ENCODE results near the gene CD274. TPM values are rescaled to one million over a fixed set of nuclear protein-coding genes. Genes with fewer than 3 reads are reported as not detected.
"Not testable (repeated sequence)": the region's sequence is repeated elsewhere in the genome, so short reads cannot be mapped to it uniquely, and the experiment has no call there.

The CD274 gene
- total RNA-seq, 1 experiment from 2014 or later: 0.62 TPM

- no peaks in the 10 kb centered on the region for H3K27me3 ChIP-seq (replicated peaks; ENCODE audit: insufficient read depth, low read depth, low read length, poor library complexity)
- CTCF ChIA-PET: no interaction called here
- no peaks in the 10 kb centered on the region for H3K36me3 ChIP-seq (ENCODE audit: insufficient read depth, low read length, poor library complexity, severe bottlenecking)
- H3K4me1 ChIP-seq (ENCODE audit: insufficient read depth, low read length, poor library complexity, severe bottlenecking): no peaks in the 10 kb centered on the region
- no peaks in the 10 kb centered on the region for H3K9me3 ChIP-seq (ENCODE audit: low read depth, low read length, poor library complexity, severe bottlenecking)
- H3K4me3 ChIP-seq (ENCODE audit: low read depth, low read length, poor library complexity, severe bottlenecking): no peak overlapping the region
- BruUV-seq (replicated peaks): no TSS peak
- intact Hi-C loops (cut with micrococcal nuclease; ENCODE audit: unreplicated experiment): loop anchor here (5.0 to 10.0 kb wide), 3 partner anchors 435 to 1048 kb away; no protein-coding TSS in a partner anchor
- TF ChIP-seq CTCF (conservative IDR thresholded peaks at IDR 0.05; ENCODE audit: low read depth, low read length) (no peak), EZH2 (IDR thresholded peaks at IDR 0.05; ENCODE audit: borderline replicate concordance, low read depth, low read length, poor library complexity, severe bottlenecking) (no peak)
- POLR2A ChIA-PET (ENCODE audit: low non-redundant PET): no interaction called here
- no peak overlapping the region for H3K27ac ChIP-seq (ENCODE audit: low read depth, low read length, poor library complexity, severe bottlenecking)
- DNase-seq (ENCODE audit: low spot score): no peak
Observed at GRCh38 chr9:5429873-5430564, 20.3 kb upstream of the CD274 start.

GRCh38 chr9:5430912-5431311, 19.4 kb upstream of the CD274 start:
- Histone ChIP-seq H3K36me3 (ENCODE audit: insufficient read depth, low read length, poor library complexity, severe bottlenecking) (peaks cover 3% of the 10 kb centered on the region), H3K27ac (ENCODE audit: low read depth, low read length, poor library complexity, severe bottlenecking) (no peak overlapping the region), H3K9me3 (ENCODE audit: low read depth, low read length, poor library complexity, severe bottlenecking) (no peaks in the 10 kb centered on the region), H3K4me3 (ENCODE audit: low read depth, low read length, poor library complexity, severe bottlenecking) (no peak overlapping the region), H3K4me1 (ENCODE audit: insufficient read depth, low read length, poor library complexity, severe bottlenecking) (no peaks in the 10 kb centered on the region), H3K27me3 (replicated peaks; ENCODE audit: insufficient read depth, low read depth, low read length, poor library complexity) (no peaks in the 10 kb centered on the region)
- DNase-seq (ENCODE audit: low spot score): no peak
- intact Hi-C loops (cut with micrococcal nuclease; ENCODE audit: unreplicated experiment): no loop called here
- TF ChIP-seq CTCF (conservative IDR thresholded peaks at IDR 0.05; ENCODE audit: low read depth, low read length) (no peak), EZH2 (IDR thresholded peaks at IDR 0.05; ENCODE audit: borderline replicate concordance, low read depth, low read length, poor library complexity, severe bottlenecking) (no peak)
- TSS peak; percentile 7 for BruUV-seq (replicated peaks)
- ChIA-PET POLR2A (ENCODE audit: low non-redundant PET) (no interaction called here), CTCF (no interaction called here)

GRCh38 chr9:5432890-5433289, 17.5 kb upstream of the CD274 start:
- BruUV-seq (replicated peaks); H3K36me3 ChIP-seq (ENCODE audit: insufficient read depth, low read length, poor library complexity, severe bottlenecking); H3K4me3 ChIP-seq (ENCODE audit: low read depth, low read length, poor library complexity, severe bottlenecking); DNase-seq (ENCODE audit: low spot score); CTCF ChIA-PET; H3K27me3 ChIP-seq (replicated peaks; ENCODE audit: insufficient read depth, low read depth, low read length, poor library complexity); intact Hi-C loops (cut with micrococcal nuclease; ENCODE audit: unreplicated experiment); POLR2A ChIA-PET (ENCODE audit: low non-redundant PET); H3K27ac ChIP-seq (ENCODE audit: low read depth, low read length, poor library complexity, severe bottlenecking); H3K4me1 ChIP-seq (ENCODE audit: insufficient read depth, low read length, poor library complexity, severe bottlenecking); H3K9me3 ChIP-seq (ENCODE audit: low read depth, low read length, poor library complexity, severe bottlenecking): not testable (repeated sequence)

- H3K27ac ChIP-seq (ENCODE audit: low read depth, low read length, poor library complexity, severe bottlenecking); H3K9me3 ChIP-seq (ENCODE audit: low read depth, low read length, poor library complexity, severe bottlenecking); H3K4me3 ChIP-seq (ENCODE audit: low read depth, low read length, poor library complexity, severe bottlenecking); DNase-seq (ENCODE audit: low spot score); H3K4me1 ChIP-seq (ENCODE audit: insufficient read depth, low read length, poor library complexity, severe bottlenecking); BruUV-seq (replicated peaks); H3K27me3 ChIP-seq (replicated peaks; ENCODE audit: insufficient read depth, low read depth, low read length, poor library complexity); CTCF ChIA-PET; POLR2A ChIA-PET (ENCODE audit: low non-redundant PET); intact Hi-C loops (cut with micrococcal nuclease; ENCODE audit: unreplicated experiment); H3K36me3 ChIP-seq (ENCODE audit: insufficient read depth, low read length, poor library complexity, severe bottlenecking): not testable (repeated sequence)
Observed at GRCh38 chr9:5433328-5433727, 17.0 kb upstream of the CD274 start.

- DNase-seq (ENCODE audit: low spot score); BruUV-seq (replicated peaks); POLR2A ChIA-PET (ENCODE audit: low non-redundant PET); CTCF ChIA-PET; H3K9me3 ChIP-seq (ENCODE audit: low read depth, low read length, poor library complexity, severe bottlenecking); H3K27ac ChIP-seq (ENCODE audit: low read depth, low read length, poor library complexity, severe bottlenecking); intact Hi-C loops (cut with micrococcal nuclease; ENCODE audit: unreplicated experiment); H3K36me3 ChIP-seq (ENCODE audit: insufficient read depth, low read length, poor library complexity, severe bottlenecking); H3K4me3 ChIP-seq (ENCODE audit: low read depth, low read length, poor library complexity, severe bottlenecking); H3K27me3 ChIP-seq (replicated peaks; ENCODE audit: insufficient read depth, low read depth, low read length, poor library complexity): not testable (repeated sequence)
- peaks cover 11% of the 10 kb centered on the region for H3K4me1 ChIP-seq (ENCODE audit: insufficient read depth, low read length, poor library complexity, severe bottlenecking)
Observed at GRCh38 chr9:5433841-5434810, 16.2 kb upstream of the CD274 start.

Measured in A673 (cell line).